Rectal smooth muscle tissue (tissue), 1 donor: ENCODE data around the gene BDP1.
"Not testable (repeated sequence)": the region's sequence is repeated elsewhere in the genome, so short reads cannot be mapped to it uniquely, and the experiment has no call there.

Source experiments
- H3K27ac ChIP-seq: one replicate; pipeline ENCODE4 v1.7.0; 2013; ENCODE audit warnings: low read depth, low read length, inconsistent platforms
- H3K27me3 ChIP-seq: one replicate; pipeline ENCODE4 v1.7.0; 2013; ENCODE audit warnings: low read length; ENCODE audit not compliant: control insufficient read depth, insufficient read depth
- H3K36me3 ChIP-seq: one replicate; pipeline ENCODE4 v1.7.0; 2013; ENCODE audit warnings: low read length; ENCODE audit not compliant: control insufficient read depth, insufficient read depth
- H3K4me1 ChIP-seq: one replicate; pipeline ENCODE4 v1.7.0; 2013; ENCODE audit warnings: low read length; ENCODE audit not compliant: control insufficient read depth, insufficient read depth
- H3K4me3 ChIP-seq: one replicate; pipeline ENCODE4 v1.7.0; 2013; ENCODE audit warnings: low read length
- H3K9ac ChIP-seq: one replicate; pipeline ENCODE4 v1.7.0; 2013; ENCODE audit warnings: low read length

BDP1 gene

DNA sequence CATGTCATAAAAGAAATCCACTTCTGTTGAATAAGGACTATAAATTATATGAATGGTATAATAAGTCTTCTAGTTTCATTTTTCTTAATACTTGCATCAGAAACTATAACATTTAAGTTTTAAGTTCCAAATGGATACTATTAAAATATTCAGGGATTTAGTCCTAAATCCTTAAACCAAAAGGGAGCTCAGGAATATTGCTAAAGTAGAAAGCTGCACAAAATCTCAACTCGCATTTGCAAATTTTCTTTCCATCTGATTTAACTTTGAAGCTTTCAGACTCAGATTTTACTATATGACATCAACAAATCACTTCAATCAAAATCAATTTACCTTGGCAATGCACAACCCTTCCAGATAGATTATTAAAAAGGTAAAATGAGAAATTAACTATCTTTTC lies 10.4 kb upstream of the BDP1 start:
- H3K27me3 ChIP-seq, H3K4me3 ChIP-seq: not testable (repeated sequence)

GRCh38 chr5:71445523-71446152 lies 9.8 kb upstream of the BDP1 start:
- not testable (repeated sequence) for H3K9ac ChIP-seq, H3K27me3 ChIP-seq, H3K4me3 ChIP-seq, H3K4me1 ChIP-seq, H3K27ac ChIP-seq, H3K36me3 ChIP-seq

More for the DNA sequence above, 10.4 kb upstream of the BDP1 start:
- not testable (repeated sequence) for H3K9ac ChIP-seq, H3K4me1 ChIP-seq, H3K27ac ChIP-seq, H3K36me3 ChIP-seq

- H3K4me1 ChIP-seq, H3K36me3 ChIP-seq, H3K27ac ChIP-seq, H3K4me3 ChIP-seq, H3K27me3 ChIP-seq, H3K9ac ChIP-seq: not testable (repeated sequence)
Measured at GRCh38 chr5:71446540-71447216, 8.8 kb upstream of the BDP1 start.

GRCh38 chr5:71447218-71447808 lies 8.1 kb upstream of the BDP1 start:
- not testable (repeated sequence) for H3K36me3 ChIP-seq, H3K27me3 ChIP-seq, H3K4me3 ChIP-seq, H3K4me1 ChIP-seq, H3K9ac ChIP-seq, H3K27ac ChIP-seq

GRCh38 chr5:71452876-71453275 lies 2.6 kb upstream of the BDP1 start:
- Histone ChIP-seq H3K36me3 (no peaks in the 10 kb centered on the region), H3K27me3 (no peaks in the 10 kb centered on the region), H3K4me1 (peaks cover 11% of the 10 kb centered on the region), H3K9ac (no peak overlapping the region), H3K4me3 (no peak overlapping the region), H3K27ac (no peak overlapping the region)

DNA sequence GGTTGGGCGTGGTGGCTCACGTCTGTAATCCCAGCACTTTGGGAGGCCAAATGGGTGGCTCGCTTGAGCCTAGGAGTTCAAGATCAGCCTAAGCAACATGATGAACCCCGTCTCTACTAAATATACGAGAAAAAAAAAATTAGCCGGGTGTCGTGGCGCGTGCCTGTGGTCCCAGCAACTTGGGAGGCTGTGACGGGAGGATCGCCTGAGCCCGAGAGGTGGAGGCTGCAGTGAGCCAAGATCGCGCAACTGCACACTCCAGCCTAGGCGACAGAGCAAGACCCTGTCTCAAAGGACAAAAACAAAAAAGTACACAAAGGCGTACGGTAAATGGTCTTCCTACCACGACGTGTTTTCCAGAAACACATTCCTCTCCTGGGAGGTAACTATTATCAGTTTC lies 538 bp upstream of the BDP1 start:
- Histone ChIP-seq H3K9ac (no peak overlapping the region), H3K4me3 (peak overlapping the region; percentile 98), H3K27me3 (no peaks in the 10 kb centered on the region), H3K36me3 (no peaks in the 10 kb centered on the region), H3K4me1 (peaks cover 11% of the 10 kb centered on the region), H3K27ac (peak overlapping the region; percentile 87)

DNA sequence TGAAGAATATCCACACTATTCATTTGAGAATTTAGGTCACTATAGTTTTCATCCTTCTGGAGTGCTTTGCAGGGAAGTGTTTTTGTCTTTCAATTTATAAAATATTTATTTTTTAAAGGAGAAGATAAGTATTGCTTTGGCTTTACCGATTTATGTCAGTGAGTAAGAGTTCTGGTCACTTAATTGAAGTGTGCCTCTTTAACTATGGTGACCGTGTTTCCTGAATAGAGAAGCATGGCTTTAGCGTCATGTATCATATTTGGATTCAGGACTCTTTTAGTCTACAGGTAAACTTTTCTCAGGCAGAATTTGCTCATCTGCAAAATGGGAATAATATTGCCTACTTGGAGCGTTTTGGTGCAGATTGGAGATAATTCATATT lies 902 bp downstream of the BDP1 start:
- peaks cover 2% of the 10 kb centered on the region for H3K36me3 ChIP-seq
- H3K9ac ChIP-seq: peak overlapping the region; percentile 93
- H3K4me3 ChIP-seq: peak overlapping the region; percentile 98
- no peak overlapping the region for H3K27ac ChIP-seq
- peaks cover 11% of the 10 kb centered on the region for H3K4me1 ChIP-seq
- H3K27me3 ChIP-seq: no peaks in the 10 kb centered on the region

DNA sequence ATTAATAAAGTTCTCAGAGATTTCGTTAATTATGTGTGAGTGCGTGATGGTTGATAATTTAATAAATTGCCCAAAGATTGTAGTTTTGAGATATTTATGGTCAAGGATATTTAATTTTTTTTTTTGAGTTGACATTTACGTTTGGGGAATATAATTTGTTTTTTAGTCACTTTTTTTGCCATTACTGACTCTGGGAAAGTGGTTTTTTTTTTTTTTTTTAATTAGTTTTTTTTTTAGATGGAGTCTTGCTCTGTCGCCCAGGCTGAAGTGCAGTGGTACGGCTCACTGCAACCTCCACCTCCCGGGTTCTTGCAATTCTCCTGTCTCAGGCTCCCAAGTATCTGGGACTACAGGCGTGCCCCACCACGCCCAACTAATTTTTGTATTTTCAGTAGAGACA lies 1.7 kb downstream of the BDP1 start:
- Histone ChIP-seq H3K4me1 (peaks cover 11% of the 10 kb centered on the region), H3K27ac (no peak overlapping the region), H3K36me3 (peaks cover 2% of the 10 kb centered on the region), H3K4me3 (no peak overlapping the region), H3K9ac (no peak overlapping the region), H3K27me3 (no peaks in the 10 kb centered on the region)

GRCh38 chr5:71460693-71461092 lies 5.2 kb downstream of the BDP1 start:
- no peak overlapping the region for H3K9ac ChIP-seq
- H3K4me3 ChIP-seq: no peak overlapping the region
- no peaks in the 10 kb centered on the region for H3K27me3 ChIP-seq
- peaks cover 10% of the 10 kb centered on the region for H3K36me3 ChIP-seq
- peaks cover 6% of the 10 kb centered on the region for H3K4me1 ChIP-seq
- H3K27ac ChIP-seq: no peak overlapping the region

- Histone ChIP-seq H3K4me3 (no peak overlapping the region), H3K36me3 (peaks cover 13% of the 10 kb centered on the region), H3K4me1 (peaks cover 6% of the 10 kb centered on the region)
Measured at GRCh38 chr5:71461360-71461759, 5.9 kb downstream of the BDP1 start.

GRCh38 chr5:71471193-71471592 lies 15.7 kb downstream of the BDP1 start:
- Histone ChIP-seq H3K4me1 (no peaks in the 10 kb centered on the region), H3K9ac (no peak overlapping the region), H3K27ac (no peak overlapping the region), H3K36me3 (no peaks in the 10 kb centered on the region), H3K4me3 (no peak overlapping the region), H3K27me3 (no peaks in the 10 kb centered on the region)

More at GRCh38 chr5:71461360-71461759, 5.9 kb downstream of the BDP1 start:
- no peak overlapping the region for H3K9ac ChIP-seq
- H3K27me3 ChIP-seq: no peaks in the 10 kb centered on the region
- no peak overlapping the region for H3K27ac ChIP-seq

- Histone ChIP-seq H3K27ac (no peak overlapping the region), H3K9ac (no peak overlapping the region), H3K27me3 (no peaks in the 10 kb centered on the region), H3K4me1 (no peaks in the 10 kb centered on the region), H3K36me3 (peaks cover 3% of the 10 kb centered on the region), H3K4me3 (no peak overlapping the region)
Measured at GRCh38 chr5:71475788-71476384, 20.4 kb downstream of the BDP1 start.
